Activated CD4-positive, alpha-beta T cell treated with anti-CD3 and anti-CD28 coated beads, Interleukin-2, amount 10 ng/mL, durations not matched to agents 24 days and 14 days (primary cell): ENCODE data around the gene IRF2. TPM values are rescaled to one million over a fixed set of nuclear protein-coding genes. Genes with fewer than 3 reads are reported as not detected.
"Not testable (repeated sequence)": the region's sequence is repeated elsewhere in the genome, so short reads cannot be mapped to it uniquely, and the experiment has no call there.

Experiments used
- DNase-seq: peaks from one replicate; pipeline ENCODE4 v3.0.0; 2022
- H3K27ac Mint-ChIP-seq: one replicate; pipeline ENCODE4 v1.8.0; 2022; ENCODE audit warnings: mild to moderate bottlenecking, mixed read lengths
- H3K27me3 Mint-ChIP-seq: one replicate; pipeline ENCODE4 v1.8.0; 2022; ENCODE audit warnings: mixed read lengths
- H3K36me3 Mint-ChIP-seq: one replicate; pipeline ENCODE4 v1.8.0; 2022; ENCODE audit warnings: low read depth, mild to moderate bottlenecking, mixed read lengths
- H3K4me1 Mint-ChIP-seq: one replicate; pipeline ENCODE4 v1.8.0; 2021; ENCODE audit warnings: mixed read lengths
- H3K4me3 Mint-ChIP-seq: one replicate; pipeline ENCODE4 v1.8.0; 2022; ENCODE audit warnings: mild to moderate bottlenecking, moderate library complexity, mixed read lengths
- H3K9me3 Mint-ChIP-seq: one replicate; pipeline ENCODE4 v1.8.0; 2021; ENCODE audit warnings: mixed read lengths
- intact Hi-C: fragments of 100-400 bp; cut with micrococcal nuclease; formaldehyde crosslinking; loops from one replicate; pipeline ENCODE4 v1.15.1; 2023
- total RNA-seq: library from RNA; stranded (reverse); gene quantifications from 2 replicates; pipeline ENCODE4 v1.2.3, GENCODE V29; 2022

The IRF2 gene
- total RNA-seq, 1 donor from 2014 or later: 48.7 TPM

GRCh38 chr4:184384810-184385557 is 89.4 kb downstream of the IRF2 start:
- Mint-ChIP-seq H3K9me3 (peaks cover 7% of the 10 kb centered on the region), H3K4me3 (no peak overlapping the region), H3K36me3 (peaks cover 63% of the 10 kb centered on the region), H3K4me1 (peaks cover 53% of the 10 kb centered on the region), H3K27ac (peak overlapping the region; percentile 59), H3K27me3 (no peaks in the 10 kb centered on the region)
- DNase-seq: no peak
- intact Hi-C loops: no loop called here

GRCh38 chr4:184384056-184384809 is 90.1 kb downstream of the IRF2 start:
- Mint-ChIP-seq H3K27me3 (no peaks in the 10 kb centered on the region), H3K4me1 (peaks cover 53% of the 10 kb centered on the region), H3K9me3 (peaks cover 7% of the 10 kb centered on the region), H3K4me3 (peak overlapping the region; percentile 56), H3K36me3 (peaks cover 58% of the 10 kb centered on the region), H3K27ac (peak overlapping the region; percentile 69)
- peak; percentile 67 for DNase-seq
- intact Hi-C loops: no loop called here

- Mint-ChIP-seq H3K27ac (peak overlapping the region; percentile 69), H3K27me3 (no peaks in the 10 kb centered on the region), H3K9me3 (peaks cover 7% of the 10 kb centered on the region), H3K4me3 (peak overlapping the region; percentile 56), H3K4me1 (peaks cover 55% of the 10 kb centered on the region), H3K36me3 (peaks cover 55% of the 10 kb centered on the region)
- no peak for DNase-seq
- intact Hi-C loops: loop anchor here (2.0 kb wide), 1 partner anchor 35 kb away; no protein-coding TSS in a partner anchor
Measured at GRCh38 chr4:184383497-184384055, 90.8 kb downstream of the IRF2 start.

- intact Hi-C loops: loop anchor here (2.0 kb wide), 1 partner anchor 36 kb away; no protein-coding TSS in a partner anchor
- H3K4me1 Mint-ChIP-seq: peaks cover 59% of the 10 kb centered on the region
- H3K9me3 Mint-ChIP-seq: peaks cover 7% of the 10 kb centered on the region
- H3K27ac Mint-ChIP-seq: peak overlapping the region; percentile 48
- H3K27me3 Mint-ChIP-seq: no peaks in the 10 kb centered on the region
- H3K36me3 Mint-ChIP-seq: peaks cover 53% of the 10 kb centered on the region
- DNase-seq: peak; percentile 71
- H3K4me3 Mint-ChIP-seq: peak overlapping the region; percentile 72
Measured at GRCh38 chr4:184382189-184382846, 92.0 kb downstream of the IRF2 start.

- no peak overlapping the region for H3K4me3 Mint-ChIP-seq
Measured at GRCh38 chr4:184380707-184381106, 93.6 kb downstream of the IRF2 start.

GRCh38 chr4:184380214-184380613 is 94.1 kb downstream of the IRF2 start:
- intact Hi-C loops, DNase-seq, H3K27me3 Mint-ChIP-seq, H3K27ac Mint-ChIP-seq, H3K4me3 Mint-ChIP-seq: not testable (repeated sequence)
- Mint-ChIP-seq H3K36me3 (peaks cover 43% of the 10 kb centered on the region), H3K9me3 (peaks cover 12% of the 10 kb centered on the region), H3K4me1 (peaks cover 42% of the 10 kb centered on the region)

More at GRCh38 chr4:184380707-184381106, 93.6 kb downstream of the IRF2 start:
- peaks cover 12% of the 10 kb centered on the region for H3K9me3 Mint-ChIP-seq
- no peak overlapping the region for H3K27ac Mint-ChIP-seq
- peaks cover 46% of the 10 kb centered on the region for H3K36me3 Mint-ChIP-seq
- no peak for DNase-seq
- intact Hi-C loops: no loop called here
- H3K27me3 Mint-ChIP-seq: no peaks in the 10 kb centered on the region
- H3K4me1 Mint-ChIP-seq: peaks cover 46% of the 10 kb centered on the region

- Mint-ChIP-seq H3K36me3 (peaks cover 39% of the 10 kb centered on the region), H3K27ac (no peak overlapping the region), H3K27me3 (no peaks in the 10 kb centered on the region), H3K4me1 (peaks cover 22% of the 10 kb centered on the region), H3K9me3 (peaks cover 12% of the 10 kb centered on the region), H3K4me3 (no peak overlapping the region)
- DNase-seq: no peak
- intact Hi-C loops: loop anchor here (5.0 kb wide), 1 partner anchor 40 kb away; no protein-coding TSS in a partner anchor
Measured at GRCh38 chr4:184376923-184377322, 97.4 kb downstream of the IRF2 start.

GRCh38 chr4:184376126-184376838 is 98.1 kb downstream of the IRF2 start:
- Mint-ChIP-seq H3K27ac (no peak overlapping the region), H3K4me1 (peaks cover 17% of the 10 kb centered on the region), H3K9me3 (peaks cover 12% of the 10 kb centered on the region)

GRCh38 chr4:184375623-184376022 is 98.7 kb downstream of the IRF2 start:
- intact Hi-C loops: loop anchor here (5.0 kb wide), 1 partner anchor 38 kb away; no protein-coding TSS in a partner anchor

More at GRCh38 chr4:184376126-184376838, 98.1 kb downstream of the IRF2 start:
- no peak for DNase-seq
- H3K36me3 Mint-ChIP-seq: peaks cover 32% of the 10 kb centered on the region
- intact Hi-C loops: loop anchor here (5.0 kb wide), 1 partner anchor 39 kb away; no protein-coding TSS in a partner anchor
- no peaks in the 10 kb centered on the region for H3K27me3 Mint-ChIP-seq
- no peak overlapping the region for H3K4me3 Mint-ChIP-seq

GRCh38 chr4:184375027-184375426 is 99.3 kb downstream of the IRF2 start:
- no peak overlapping the region for H3K4me3 Mint-ChIP-seq
- intact Hi-C loops: loop anchor here (5.0 kb wide), 1 partner anchor 38 kb away; no protein-coding TSS in a partner anchor
- no peak overlapping the region for H3K27ac Mint-ChIP-seq
- DNase-seq: no peak
- peaks cover 4% of the 10 kb centered on the region for H3K9me3 Mint-ChIP-seq
- H3K36me3 Mint-ChIP-seq: peaks cover 20% of the 10 kb centered on the region
- H3K4me1 Mint-ChIP-seq: peaks cover 17% of the 10 kb centered on the region
- no peaks in the 10 kb centered on the region for H3K27me3 Mint-ChIP-seq

More at GRCh38 chr4:184375623-184376022, 98.7 kb downstream of the IRF2 start:
- DNase-seq, H3K4me3 Mint-ChIP-seq, H3K27ac Mint-ChIP-seq, H3K9me3 Mint-ChIP-seq, H3K27me3 Mint-ChIP-seq: not testable (repeated sequence)
- peaks cover 17% of the 10 kb centered on the region for H3K4me1 Mint-ChIP-seq
- H3K36me3 Mint-ChIP-seq: peaks cover 26% of the 10 kb centered on the region

- H3K4me3 Mint-ChIP-seq: no peak overlapping the region
- peaks cover 4% of the 10 kb centered on the region for H3K9me3 Mint-ChIP-seq
- H3K36me3 Mint-ChIP-seq: peaks cover 18% of the 10 kb centered on the region
Measured at GRCh38 chr4:184373886-184374405, 100.4 kb downstream of the IRF2 start.

GRCh38 chr4:184371390-184371787 is 103.0 kb downstream of the IRF2 start:
- Mint-ChIP-seq H3K27me3 (no peaks in the 10 kb centered on the region), H3K4me1 (peaks cover 18% of the 10 kb centered on the region), H3K27ac (no peak overlapping the region), H3K4me3 (no peak overlapping the region), H3K36me3 (peaks cover 2% of the 10 kb centered on the region), H3K9me3 (no peaks in the 10 kb centered on the region)
- no peak for DNase-seq
- intact Hi-C loops: no loop called here

More at GRCh38 chr4:184373886-184374405, 100.4 kb downstream of the IRF2 start:
- intact Hi-C loops: no loop called here
- H3K27ac Mint-ChIP-seq: peak overlapping the region; percentile 52
- no peaks in the 10 kb centered on the region for H3K27me3 Mint-ChIP-seq
- DNase-seq: no peak
- peaks cover 17% of the 10 kb centered on the region for H3K4me1 Mint-ChIP-seq
